ENCODE data around the gene SPX.
A peak's percentile ranks its signal among the peaks of the same experiment; 100 is the strongest.

SPX gene, protein sequence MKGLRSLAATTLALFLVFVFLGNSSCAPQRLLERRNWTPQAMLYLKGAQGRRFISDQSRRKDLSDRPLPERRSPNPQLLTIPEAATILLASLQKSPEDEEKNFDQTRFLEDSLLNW

DNA sequence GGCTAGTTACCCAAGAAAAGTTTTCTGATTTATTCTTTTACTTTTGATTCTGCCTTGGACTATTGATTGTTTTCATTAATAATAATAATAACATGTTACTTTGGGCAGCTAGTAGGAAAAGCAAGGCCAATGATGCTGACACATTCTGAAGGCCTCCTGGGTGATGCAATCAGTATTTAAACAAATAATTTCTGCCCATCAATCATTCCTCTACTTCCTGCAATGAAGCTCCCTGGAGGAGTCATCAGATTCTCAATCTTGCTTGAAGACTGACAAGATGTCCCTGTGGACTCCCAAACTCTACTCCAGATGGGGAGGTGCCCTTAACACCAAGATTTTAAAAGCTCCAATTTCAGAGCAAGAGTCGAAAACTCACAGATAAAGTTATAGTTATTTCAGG, at the start of gene SPX:
SPX (plus strand) TSS at position 244 of the 400 bp plus-strand sequence. CDS start 177 bp downstream, outside the sequence.
- no peak for FAIRE-seq
- no peak for DNase-seq (ENCODE audit: insufficient read length, low spot score)

DNA sequence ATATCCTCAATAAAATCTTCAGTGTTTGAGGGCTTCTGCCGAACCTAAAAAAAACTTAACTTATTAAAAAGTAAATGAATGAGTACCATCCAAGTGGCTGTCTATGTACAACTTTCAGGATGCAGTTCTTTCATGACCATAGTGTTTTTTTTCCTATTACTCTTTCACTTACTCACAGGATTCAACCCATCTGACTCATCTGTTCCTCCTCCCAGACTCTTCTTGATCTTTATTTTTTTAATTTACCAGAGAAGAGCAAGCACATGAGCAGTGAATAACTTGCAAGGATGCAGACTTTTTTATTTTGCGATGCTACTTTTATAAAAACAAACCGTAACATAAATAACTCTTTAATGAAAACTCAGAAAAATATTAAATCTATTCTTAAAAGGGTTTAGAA, 49.1 kb upstream of the SPX start:
- DNase-seq (ENCODE audit: insufficient read length, low spot score) (no peak), FAIRE-seq (no peak)

DNA sequence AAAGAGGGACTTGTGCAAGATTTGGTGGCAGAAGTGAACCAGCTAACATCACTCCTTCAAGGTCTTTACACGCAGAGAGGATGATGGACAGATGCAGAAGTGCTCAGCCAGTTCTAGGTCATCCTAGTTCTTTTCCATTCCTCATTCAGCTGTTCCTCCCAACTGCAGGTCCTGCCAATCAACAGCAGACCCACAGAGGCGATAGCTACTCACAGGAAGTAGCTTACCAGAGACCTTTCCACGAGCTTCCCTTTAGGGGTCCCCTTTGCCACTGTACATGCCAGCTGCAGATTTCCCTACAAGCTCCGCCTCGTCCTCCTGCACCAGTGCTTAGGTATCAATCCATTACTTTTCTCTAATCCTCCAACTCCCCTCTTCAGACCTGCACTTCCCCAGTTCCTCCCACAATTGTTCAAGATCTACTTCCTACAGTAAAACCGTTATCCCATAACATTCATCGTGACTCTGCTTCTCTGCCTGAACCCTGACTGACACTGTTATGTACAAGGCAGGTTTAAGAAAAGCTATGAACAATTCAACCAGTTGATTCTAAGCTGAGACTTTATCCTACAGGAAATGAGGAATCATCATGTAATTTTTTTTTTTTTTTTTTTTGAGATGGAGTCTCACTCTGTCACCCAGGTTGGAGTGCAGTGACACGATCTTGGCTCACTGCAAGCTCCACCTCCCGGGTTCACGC, 47.2 kb upstream of the SPX start:
- FAIRE-seq = no peak
- no peak for DNase-seq (ENCODE audit: insufficient read length, low spot score)

DNA sequence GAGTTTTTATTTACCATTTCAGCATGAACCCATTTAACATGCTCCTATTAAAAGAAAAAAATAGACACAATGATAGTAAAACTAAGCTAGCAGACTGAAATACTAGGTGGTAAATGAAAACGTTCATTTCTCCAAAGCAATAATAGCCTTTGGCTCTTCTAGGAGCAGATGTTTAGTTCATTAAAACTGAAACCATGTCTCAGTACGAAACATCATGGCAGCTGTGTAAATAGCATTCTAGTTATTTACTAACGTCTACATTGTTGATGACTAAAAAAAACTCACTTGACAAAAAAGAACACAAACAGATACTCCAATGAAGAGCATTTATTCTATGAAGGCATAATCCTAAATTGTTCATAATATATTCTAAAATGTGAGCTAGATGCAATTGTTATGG, 42.6 kb upstream of the SPX start:
- DNase-seq (ENCODE audit: insufficient read length, low spot score) (no peak), FAIRE-seq (no peak)

DNA sequence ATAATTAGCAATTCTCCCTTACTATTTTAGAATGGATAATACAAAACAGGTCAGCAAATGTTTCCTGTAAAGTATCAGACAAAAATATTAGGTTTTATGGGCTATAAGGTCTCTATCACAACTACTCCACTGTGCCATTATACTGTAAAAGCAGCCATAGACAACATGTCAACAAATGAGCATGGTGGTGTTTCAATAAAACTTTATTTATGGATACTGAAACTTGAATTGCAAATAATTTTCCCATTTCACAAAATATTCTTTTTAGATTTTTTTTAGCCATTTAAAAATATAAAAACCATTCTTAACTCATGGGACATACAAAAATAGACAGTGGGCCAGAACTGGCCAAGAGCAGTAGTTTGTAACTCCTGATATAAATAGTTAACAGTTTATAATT, 40.1 kb upstream of the SPX start:
- no peak for DNase-seq (ENCODE audit: insufficient read length, low spot score)
- no peak for FAIRE-seq

DNA sequence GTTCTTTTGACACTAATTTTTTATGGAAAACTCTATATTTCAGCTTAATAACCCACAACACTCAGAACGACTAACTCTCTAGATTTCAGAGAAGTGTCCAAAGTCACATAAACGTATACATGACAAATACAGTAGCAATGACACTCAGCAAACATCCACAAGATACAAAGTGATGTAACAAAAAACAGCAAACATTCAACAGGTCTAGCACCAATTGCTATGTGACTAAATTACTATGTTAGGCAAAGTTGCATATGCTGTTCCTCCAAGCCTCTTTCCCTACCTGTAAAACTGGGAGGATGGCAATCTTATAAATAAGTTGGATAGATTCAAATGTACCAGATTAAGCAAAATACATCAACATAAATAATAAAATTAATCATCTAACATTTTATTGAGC, 26.3 kb upstream of the SPX start:
- no peak for DNase-seq (ENCODE audit: insufficient read length, low spot score)
- FAIRE-seq = no peak

DNA sequence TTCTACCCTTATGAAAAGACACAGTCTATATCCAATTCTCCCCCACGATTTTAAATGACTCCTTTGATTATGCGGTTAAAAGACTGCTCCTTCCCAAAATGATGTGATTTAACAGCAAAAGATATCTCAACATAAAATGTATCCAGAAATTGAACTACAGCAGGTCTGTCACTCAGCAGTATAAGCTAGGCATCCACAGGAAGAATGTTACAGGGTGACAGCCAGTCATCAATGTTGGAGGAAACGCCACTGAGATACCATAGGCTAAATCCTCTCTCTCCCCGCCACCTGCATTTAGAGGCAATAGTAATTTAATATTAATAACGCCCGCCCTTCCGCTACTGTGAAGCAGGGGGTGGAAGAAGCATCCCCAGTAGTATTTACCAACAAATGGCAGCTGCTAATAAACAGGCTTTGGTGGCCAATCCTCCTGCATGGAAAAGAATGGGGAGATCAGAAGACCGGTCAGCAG, 25.3 kb upstream of the SPX start:
- no peak for DNase-seq (ENCODE audit: insufficient read length, low spot score)
- no peak for FAIRE-seq

DNA sequence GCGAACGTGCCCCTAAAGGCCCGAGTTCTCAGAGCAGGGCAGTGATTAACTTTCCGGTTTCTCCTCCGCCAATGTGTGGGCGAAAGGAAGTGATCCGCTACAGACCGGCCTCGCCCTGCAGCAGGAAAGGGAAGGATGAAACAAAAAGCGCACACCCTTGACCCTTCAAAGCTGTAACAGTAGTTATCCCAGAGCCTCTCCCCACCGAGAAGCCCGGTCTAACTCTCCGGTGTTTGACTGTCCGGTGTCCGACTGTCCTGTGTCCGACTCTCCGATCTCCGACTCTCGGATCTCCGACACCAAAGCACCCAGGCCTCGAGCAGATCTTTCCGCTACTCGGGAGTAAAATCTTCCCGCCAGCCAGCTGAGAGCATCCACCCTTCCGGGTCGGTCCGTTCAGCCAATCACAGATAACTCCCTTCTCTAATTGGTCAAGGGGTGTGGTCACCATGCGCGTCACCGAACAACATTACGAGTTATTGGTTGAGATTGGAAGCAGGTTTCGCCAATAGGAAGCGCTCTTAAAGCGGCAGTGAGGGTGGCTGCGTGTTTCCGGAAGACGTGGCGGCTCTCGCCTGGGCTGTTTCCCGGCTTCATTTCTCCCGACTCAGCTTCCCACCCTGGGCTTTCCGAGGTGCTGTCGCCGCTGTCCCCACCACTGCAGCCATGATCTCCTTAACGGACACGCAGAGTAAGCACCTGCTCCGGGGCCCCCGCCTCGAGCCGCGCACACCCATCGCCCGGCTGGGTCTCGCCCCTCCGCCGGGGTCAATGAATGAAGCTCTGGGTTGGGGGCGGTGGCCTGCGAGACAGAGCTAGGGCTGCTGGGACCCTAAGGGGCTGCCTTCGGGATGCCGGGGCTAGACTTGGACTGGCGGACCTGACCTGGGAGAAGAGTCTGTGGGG, 24.6 kb upstream of the SPX start, which contains the start of the genes GOLT1B and RECQL:
GOLT1B (plus strand) TSS at position 532 of the 906 bp plus-strand sequence; CDS start at position 667, 135 bp downstream.
RECQL (minus strand) TSS at position 378 of the 906 bp plus-strand sequence. CDS start 2,065 bp downstream, outside the sequence.
- FAIRE-seq (peak; percentile 97), DNase-seq (ENCODE audit: insufficient read length, low spot score) (peak; percentile 71)

DNA sequence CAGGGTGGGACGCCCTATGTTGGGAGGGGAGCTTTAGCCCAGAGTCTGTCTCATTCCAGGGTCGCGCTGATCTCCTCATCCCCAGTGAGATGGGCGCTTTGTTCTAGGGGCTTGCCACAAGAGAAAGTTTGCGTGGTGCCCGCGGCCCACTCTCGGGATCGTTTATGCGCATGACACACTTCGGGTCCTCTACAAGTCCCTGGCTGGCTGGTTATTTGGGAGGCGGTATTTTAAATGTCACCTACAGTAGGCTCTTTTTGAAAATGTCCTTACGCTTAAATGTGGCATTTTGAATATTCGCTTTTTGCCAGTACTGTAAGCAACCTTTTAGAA, 24.0 kb upstream of the SPX start:
- no peak for FAIRE-seq
- DNase-seq (ENCODE audit: insufficient read length, low spot score) = no peak

DNA sequence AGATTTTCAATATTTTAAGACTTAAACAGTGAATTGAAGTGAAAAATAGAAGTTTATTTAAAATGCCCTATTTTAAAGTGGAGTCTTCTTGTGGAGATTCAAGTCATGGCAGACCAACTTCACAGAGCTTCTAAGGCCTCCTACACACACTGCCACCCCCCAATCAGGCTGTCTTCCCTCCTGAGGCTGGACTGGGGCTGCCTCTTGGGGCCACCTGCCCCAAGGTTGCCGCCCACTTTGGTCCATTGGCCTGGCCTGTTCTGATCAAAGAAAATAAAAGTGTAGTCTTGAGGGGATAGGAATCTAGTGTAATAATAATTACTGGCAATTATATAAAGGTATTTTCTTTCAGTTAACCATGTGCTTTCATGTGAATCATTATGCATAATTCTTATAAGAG, 23.2 kb upstream of the SPX start:
- no peak for DNase-seq (ENCODE audit: insufficient read length, low spot score)
- FAIRE-seq = no peak

DNA sequence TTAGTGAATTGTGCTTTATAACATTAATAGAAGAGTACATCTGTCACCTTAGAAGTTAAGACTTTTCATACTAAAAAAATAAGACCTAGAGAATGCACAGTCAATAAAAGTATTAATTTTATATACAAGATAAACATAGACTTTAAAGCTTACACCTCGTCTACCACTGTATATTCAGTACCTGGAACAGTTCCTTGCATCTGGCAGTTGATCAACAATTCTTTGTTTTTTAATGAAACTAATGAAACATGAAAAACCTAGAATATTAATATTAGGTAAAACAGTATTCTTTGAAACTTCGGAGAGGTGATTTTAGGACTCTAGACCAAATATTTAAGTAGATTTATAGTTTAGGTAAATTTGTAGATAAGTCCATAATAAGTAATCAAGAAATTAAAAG, 20.2 kb upstream of the SPX start:
- DNase-seq (ENCODE audit: insufficient read length, low spot score) (no peak), FAIRE-seq (no peak)

DNA sequence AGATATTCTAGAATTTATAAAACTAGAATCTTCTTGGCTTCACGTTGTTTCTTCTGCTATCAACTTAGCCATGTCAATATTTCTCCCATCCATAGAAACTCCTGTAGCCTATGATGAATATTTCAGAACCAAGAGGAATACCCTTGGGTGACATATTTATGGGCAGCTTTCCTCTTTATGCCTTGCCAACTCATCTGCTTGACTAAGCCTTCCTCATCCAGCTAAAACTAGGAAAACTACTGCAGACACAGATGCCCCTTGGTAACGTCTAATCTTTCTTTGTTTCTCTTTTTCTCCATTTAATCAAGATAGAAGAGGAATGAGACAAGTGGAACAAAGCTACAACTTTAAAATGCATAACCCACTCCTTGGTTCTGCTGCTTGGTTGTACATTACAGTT, 18.2 kb upstream of the SPX start:
- FAIRE-seq = no peak
- DNase-seq (ENCODE audit: insufficient read length, low spot score) = no peak

DNA sequence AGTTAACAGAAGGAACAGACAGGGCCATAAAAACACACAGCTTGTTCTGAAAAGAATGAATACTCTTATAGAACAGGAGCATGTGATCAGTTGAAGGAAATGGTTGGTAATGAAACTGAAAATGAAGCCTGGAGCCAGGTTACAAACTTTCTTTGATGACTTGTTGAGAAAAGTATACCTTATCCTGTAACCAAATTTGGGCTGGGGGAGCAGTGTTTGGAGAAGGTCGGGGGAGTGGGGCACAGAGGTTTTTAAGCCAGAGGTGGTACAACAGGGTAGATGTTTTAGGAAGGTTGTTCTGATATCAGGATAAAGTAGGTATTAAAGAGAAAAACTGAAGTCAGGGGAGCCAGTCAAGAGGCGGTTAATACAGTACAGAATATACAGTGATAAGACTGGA, 16.3 kb upstream of the SPX start:
- FAIRE-seq = peak; percentile 83
- no peak for DNase-seq (ENCODE audit: insufficient read length, low spot score)

DNA sequence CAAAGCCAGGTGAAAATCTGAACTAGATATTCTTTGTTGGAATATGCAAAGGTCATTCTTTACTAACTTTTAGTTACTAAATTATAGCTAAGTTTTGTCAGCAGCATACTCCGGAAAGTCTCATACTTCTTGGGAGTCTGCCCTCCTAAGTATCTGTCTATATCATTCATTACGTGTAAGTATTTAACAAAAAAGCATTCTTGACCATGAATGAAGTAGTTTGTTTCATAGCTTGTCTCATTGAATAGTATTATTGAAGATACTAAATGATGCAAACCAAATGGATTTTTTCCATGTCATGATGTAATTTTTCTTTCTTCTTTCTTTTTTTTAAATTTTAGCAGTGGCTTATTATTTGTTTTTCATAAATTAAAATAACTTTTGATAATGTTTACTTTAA, 9.8 kb upstream of the SPX start:
- DNase-seq (ENCODE audit: insufficient read length, low spot score) (no peak), FAIRE-seq (no peak)

DNA sequence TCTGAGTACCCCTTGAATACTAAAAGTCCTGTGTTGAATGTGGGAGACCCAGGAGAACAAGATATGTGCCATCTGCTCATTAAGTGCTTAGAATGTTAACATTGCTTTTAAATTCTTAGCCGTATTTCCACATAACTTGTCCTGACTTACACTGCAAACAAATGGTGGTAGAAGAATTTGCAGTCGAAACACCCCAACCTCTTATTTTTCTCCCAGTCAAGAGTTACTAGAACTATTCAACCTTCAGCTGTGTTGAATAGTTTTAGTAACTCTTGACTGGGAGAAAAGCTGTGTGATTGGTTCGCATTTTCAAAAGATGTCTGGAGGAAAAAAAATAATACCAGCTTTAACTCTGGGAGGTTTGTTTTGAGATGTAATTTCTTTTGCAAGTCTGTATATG, 7.6 kb upstream of the SPX start:
- DNase-seq (ENCODE audit: insufficient read length, low spot score) (no peak), FAIRE-seq (no peak)

DNA sequence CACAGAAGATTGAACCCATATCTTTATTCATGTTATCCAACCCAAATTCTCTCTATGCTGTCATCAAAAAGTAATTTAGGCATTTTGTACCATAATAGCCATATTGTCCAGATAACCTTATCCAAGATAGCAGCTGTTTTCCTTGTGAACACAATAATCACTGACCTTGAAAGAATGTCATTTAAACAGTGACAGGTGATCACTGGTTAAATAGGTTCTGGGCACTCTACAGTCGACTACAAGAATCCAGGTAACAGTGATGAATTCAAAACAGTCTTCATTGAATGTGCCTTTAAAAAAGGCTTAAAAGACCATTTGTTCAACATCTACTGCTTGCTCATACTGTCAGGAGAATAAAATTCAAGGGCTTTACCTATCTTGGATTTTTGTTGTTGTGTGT, 4.6 kb upstream of the SPX start:
- FAIRE-seq = no peak
- no peak for DNase-seq (ENCODE audit: insufficient read length, low spot score)

DNA sequence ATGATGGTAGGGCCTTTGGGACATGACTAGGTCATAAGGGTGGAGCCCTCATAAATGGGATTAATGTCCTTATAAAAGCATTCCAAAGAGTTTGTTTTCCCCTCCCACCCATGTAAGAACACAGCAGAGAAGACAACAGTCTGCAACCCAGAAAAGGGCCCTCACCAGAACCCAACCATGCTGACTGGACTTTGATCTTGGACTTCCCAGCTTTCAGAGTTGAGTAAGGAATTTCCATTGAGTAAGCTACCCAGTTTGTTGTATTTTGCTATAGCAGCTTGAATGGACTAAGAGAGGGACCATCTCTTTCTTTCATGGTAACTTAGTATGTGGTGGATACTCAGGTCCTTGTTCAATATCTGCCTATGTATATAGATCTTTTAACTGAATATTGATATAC, 2.9 kb upstream of the SPX start:
- FAIRE-seq = no peak
- DNase-seq (ENCODE audit: insufficient read length, low spot score) = no peak

DNA sequence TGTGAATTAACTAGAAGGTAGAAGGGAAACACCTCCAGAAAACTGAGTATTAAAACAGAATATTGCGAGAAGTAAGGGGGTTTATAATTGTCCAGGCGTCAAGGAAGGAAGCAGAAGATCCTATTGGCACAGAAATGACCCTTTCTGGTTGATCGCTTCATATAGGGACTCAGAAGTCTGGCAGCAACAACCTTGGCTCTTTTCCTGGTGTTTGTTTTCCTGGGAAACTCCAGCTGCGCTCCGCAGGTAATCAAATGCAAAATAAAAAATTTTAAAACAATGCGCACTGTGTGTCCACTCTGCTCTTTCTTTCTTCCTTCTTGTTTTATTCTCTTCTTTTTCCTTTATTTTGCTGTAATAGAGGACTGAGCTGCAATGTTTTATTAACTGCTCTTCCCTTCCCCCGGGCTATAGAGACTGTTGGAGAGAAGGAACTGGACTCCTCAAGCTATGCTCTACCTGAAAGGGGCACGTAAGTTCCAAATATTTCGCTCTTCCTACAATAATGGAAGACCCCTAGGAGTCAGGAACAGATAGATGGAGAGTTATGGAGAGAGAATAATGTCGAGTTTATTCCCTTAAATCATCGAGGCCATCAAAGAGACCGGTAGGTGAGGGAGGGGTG, 737 bp downstream of the SPX start:
- FAIRE-seq = no peak

DNA sequence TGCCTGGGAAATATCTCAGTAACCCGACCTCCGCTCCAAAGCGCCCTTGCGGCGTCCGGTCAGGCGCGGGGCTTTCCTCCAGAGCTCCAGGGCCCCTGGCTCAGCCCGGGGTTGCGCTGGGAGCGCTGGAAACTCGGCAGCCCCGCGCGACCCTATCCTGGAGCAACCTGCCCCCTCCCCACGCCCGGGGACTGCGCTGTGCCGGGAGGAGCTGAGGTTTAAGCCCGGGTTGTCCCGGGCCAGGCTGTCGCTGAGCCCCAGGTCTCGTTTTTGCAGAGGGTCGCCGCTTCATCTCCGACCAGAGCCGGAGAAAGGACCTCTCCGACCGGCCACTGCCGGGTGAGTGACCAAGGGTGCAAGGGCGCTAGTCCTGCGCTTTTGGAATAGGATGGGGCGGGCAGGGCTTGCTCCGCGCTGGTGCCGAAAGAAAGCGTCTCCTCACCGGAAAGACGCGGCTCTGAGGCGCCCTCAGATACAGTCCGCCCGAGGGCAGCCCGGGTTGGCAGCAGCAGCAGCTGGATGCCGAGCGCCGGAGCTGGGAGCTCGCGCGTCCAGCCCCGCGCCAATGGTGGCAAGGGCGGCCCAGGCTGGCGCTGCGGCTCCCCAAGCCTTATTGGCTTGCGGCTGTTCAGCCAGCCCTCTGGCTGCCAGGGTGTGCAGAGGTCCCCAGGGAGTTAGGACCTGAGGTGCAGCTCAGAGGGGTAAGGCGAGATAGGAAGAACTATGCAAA, 1.5 kb downstream of the SPX start:
- DNase-seq (ENCODE audit: insufficient read length, low spot score) (peak; percentile 52), FAIRE-seq (peak; percentile 83)

More for the DNA sequence above, 737 bp downstream of the SPX start:
- no peak for DNase-seq (ENCODE audit: insufficient read length, low spot score)

DNA sequence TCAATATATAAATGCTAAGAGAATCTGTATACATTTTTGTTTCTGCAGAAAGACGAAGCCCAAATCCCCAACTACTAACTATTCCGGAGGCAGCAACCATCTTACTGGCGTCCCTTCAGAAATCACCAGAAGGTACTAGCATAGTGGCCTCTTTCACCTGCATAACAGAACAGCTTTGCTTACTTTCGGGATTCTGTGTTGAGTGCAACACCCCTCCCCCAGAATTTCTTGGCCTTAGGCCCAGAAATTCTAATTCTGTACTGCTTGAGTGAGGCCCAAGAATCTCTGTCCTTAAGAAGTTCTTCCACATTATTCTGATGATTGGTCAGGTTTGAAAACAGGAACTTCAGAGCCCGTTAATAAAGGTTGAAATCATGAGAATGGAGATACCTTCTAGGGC, 2.9 kb downstream of the SPX start:
- FAIRE-seq (no peak), DNase-seq (ENCODE audit: insufficient read length, low spot score) (no peak)

Measured in GM19239 (cell line).